Measurements from ENCODE around the gene PAK4.

The PAK4 gene

DNA sequence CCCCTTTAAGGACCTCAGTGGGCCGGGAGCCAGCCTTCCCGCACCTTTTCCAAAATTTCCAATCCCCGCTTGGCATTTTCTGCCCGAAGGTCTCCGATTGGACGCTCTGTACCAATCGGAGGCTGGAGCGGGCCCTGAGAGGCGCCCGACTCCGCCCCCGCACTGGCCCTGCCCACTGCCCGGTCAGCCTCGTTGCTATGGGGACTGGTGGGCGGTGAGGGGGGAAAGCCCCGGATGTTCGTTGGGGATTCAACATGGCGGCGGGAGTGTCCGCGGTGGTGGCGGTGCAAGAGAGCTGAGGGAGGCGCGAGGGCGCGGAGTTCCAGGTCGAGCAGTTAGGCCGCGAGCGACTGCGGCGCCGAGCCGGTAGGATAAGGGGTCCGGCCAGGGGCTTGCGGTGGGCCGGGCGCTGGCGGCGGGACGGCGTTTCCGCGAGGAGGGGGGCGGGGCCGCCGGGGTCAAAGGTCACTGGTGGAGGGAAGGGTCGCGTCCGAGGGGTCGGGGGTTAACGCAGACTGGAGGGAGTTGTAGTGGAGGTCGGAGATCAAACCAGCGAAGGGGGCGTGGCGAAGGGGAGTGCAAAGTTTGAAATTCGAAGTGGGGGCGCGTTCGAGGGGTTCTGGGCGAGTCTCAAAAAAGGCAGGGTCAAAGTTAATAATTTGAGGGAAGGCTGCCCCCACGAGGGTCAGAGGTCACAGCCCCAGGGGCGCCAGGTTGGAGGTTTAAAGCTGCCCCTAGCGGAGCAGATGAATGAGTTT, at the start of gene PAK4:
Gene PAK4 (plus strand): TSS at position 233 of the 758 bp plus-strand sequence. CDS start 43,768 bp downstream, outside the sequence.
- Histone ChIP-seq H3K27me3 (ENCODE audit: control insufficient read depth in 1 of 2, insufficient read depth in 2 of 2, low read length in 2 of 2) (peaks cover 3% of the 10 kb centered on the region in 2 donors), H3K27ac (ENCODE audit: low read length) (peak within 1 kb of the TSS; percentile 60), H3K4me3 (ENCODE audit: low read length in 2 of 2) (peak within 1 kb of the TSS; percentile 72 to 86), H3K36me3 (ENCODE audit: control insufficient read depth in 2 of 2, insufficient read depth in 2 of 2, low read length in 2 of 2) (no peaks in the 10 kb centered on the region), H3K4me1 (ENCODE audit: control insufficient read depth, insufficient read depth, low read length) (peaks cover 44% of the 10 kb centered on the region), H3K9ac (ENCODE audit: low read length in 2 of 2) (peak within 1 kb of the TSS; percentile 71 to 77), H3K9me3 (ENCODE audit: control insufficient read depth in 2 of 2, low read length in 2 of 2) (no peaks in the 10 kb centered on the region)

DNA sequence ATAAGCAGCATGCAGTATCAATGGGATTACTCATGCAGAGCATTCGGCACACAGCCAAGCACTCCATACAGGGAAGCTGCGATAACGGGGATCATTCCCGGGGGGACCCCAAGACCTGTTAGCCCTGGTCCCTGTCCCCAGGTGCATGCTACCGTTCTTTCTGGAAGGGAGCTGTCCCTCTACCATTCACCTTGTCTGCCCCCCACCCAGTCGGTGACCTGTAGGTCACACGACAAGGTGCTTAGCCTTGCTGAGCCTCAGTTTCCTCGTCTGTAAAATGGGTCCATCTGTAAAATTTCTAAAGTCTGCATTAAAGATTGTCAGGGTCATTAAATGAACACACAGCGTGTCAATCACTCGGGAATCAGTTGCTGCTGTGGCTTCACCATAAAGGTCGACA, 48.3 kb upstream of the PAK4 start:
- H3K4me3 ChIP-seq (ENCODE audit: low read length in 2 of 2), result no peak overlapping the region
- no peaks in the 10 kb centered on the region for H3K9me3 ChIP-seq (ENCODE audit: control insufficient read depth in 2 of 2, low read length in 2 of 2)
- H3K36me3 ChIP-seq (ENCODE audit: control insufficient read depth in 2 of 2, insufficient read depth in 2 of 2, low read length in 2 of 2), result no peaks in the 10 kb centered on the region
- no peak overlapping the region for H3K27ac ChIP-seq (ENCODE audit: low read length)
- H3K9ac ChIP-seq (ENCODE audit: low read length in 2 of 2), result no peak overlapping the region
- no peaks in the 10 kb centered on the region for H3K4me1 ChIP-seq (ENCODE audit: control insufficient read depth, insufficient read depth, low read length)
- peaks cover 11 to 12% of the 10 kb centered on the region in 2 donors for H3K27me3 ChIP-seq (ENCODE audit: control insufficient read depth in 1 of 2, insufficient read depth in 2 of 2, low read length in 2 of 2)

DNA sequence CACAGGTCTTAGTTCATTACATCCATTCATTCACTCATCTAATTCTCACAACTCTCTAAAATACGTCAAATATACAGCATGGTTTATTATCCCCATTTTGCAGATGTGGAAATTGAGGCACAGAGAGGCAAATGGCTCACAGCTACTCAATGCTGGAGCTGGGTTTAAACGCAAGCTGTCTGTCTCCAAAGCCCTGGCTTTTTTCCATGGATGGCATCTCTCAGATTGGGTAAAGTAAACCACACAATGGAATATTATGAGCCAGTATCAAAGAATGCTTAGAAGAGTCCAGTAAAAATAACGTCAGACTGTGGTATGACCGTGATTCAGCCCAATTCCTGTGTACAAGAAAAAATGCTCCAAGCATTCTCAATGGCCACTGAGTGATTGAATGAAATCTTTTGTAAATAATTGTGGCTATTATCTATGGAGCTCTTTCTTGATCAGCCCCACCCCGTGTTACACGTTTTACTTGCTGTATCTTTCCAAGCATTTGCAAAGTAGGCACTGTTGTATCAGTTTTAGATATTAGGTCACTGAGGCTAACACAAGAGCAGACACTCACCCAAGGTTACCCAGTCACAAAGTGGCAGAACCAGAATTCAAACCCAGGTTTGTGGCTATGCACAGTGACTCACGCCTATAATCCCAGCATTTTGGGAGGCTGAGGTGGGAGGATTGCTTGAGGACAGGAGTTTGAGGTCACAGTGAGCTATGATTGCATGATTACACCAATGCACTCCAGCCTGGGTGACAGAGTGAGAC, 47.0 kb upstream of the PAK4 start:
- H3K4me3 ChIP-seq (ENCODE audit: low read length in 2 of 2), result no peak overlapping the region
- no peak overlapping the region for H3K27ac ChIP-seq (ENCODE audit: low read length)
- no peaks in the 10 kb centered on the region for H3K36me3 ChIP-seq (ENCODE audit: control insufficient read depth in 2 of 2, insufficient read depth in 2 of 2, low read length in 2 of 2)
- H3K9ac ChIP-seq (ENCODE audit: low read length in 2 of 2), result no peak overlapping the region
- H3K9me3 ChIP-seq (ENCODE audit: control insufficient read depth in 2 of 2, low read length in 2 of 2), result no peaks in the 10 kb centered on the region
- H3K4me1 ChIP-seq (ENCODE audit: control insufficient read depth, insufficient read depth, low read length), result no peaks in the 10 kb centered on the region
- peaks cover 22 to 25% of the 10 kb centered on the region in 2 donors for H3K27me3 ChIP-seq (ENCODE audit: control insufficient read depth in 1 of 2, insufficient read depth in 2 of 2, low read length in 2 of 2)

- Histone ChIP-seq H3K4me3 (ENCODE audit: low read length in 2 of 2) (no peak overlapping the region), H3K27ac (ENCODE audit: low read length) (no peak overlapping the region), H3K27me3 (ENCODE audit: control insufficient read depth in 1 of 2, insufficient read depth in 2 of 2, low read length in 2 of 2) (peaks cover 36 to 40% of the 10 kb centered on the region in 2 donors), H3K9ac (ENCODE audit: low read length in 2 of 2) (no peak overlapping the region), H3K9me3 (ENCODE audit: control insufficient read depth in 2 of 2, low read length in 2 of 2) (no peaks in the 10 kb centered on the region), H3K4me1 (ENCODE audit: control insufficient read depth, insufficient read depth, low read length) (no peaks in the 10 kb centered on the region), H3K36me3 (ENCODE audit: control insufficient read depth in 2 of 2, insufficient read depth in 2 of 2, low read length in 2 of 2) (no peaks in the 10 kb centered on the region)
Observed at GRCh38 chr19:39080431-39080830, 45.2 kb upstream of the PAK4 start.

DNA sequence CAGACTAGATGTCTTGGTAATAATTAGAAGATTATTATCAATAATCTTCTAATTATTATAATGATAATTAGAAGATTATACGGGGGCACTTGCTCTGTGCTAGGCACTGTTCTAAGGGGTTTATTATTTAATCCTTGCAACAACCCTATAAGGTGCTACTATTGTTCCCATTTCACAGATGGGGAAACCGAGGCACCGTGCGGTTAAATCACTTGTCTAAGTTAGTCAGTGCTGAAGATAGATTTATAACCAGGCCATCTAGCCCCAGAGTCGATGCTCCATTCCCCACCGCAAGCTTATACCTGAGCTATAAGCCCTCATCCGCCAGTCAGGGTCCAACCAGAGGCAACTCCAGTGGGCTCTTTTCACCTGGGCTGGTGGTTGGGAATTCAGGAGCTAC, 43.4 kb upstream of the PAK4 start:
- Histone ChIP-seq H3K27me3 (ENCODE audit: control insufficient read depth in 1 of 2, insufficient read depth in 2 of 2, low read length in 2 of 2) (peaks cover 36 to 44% of the 10 kb centered on the region in 2 donors), H3K4me3 (ENCODE audit: low read length in 2 of 2) (no peak overlapping the region), H3K36me3 (ENCODE audit: control insufficient read depth in 2 of 2, insufficient read depth in 2 of 2, low read length in 2 of 2) (no peaks in the 10 kb centered on the region), H3K9ac (ENCODE audit: low read length in 2 of 2) (no peak overlapping the region), H3K9me3 (ENCODE audit: control insufficient read depth in 2 of 2, low read length in 2 of 2) (no peaks in the 10 kb centered on the region), H3K4me1 (ENCODE audit: control insufficient read depth, insufficient read depth, low read length) (no peaks in the 10 kb centered on the region), H3K27ac (ENCODE audit: low read length) (no peak overlapping the region)

- no peaks in the 10 kb centered on the region for H3K4me1 ChIP-seq (ENCODE audit: control insufficient read depth, insufficient read depth, low read length)
- H3K27ac ChIP-seq (ENCODE audit: low read length), result no peak overlapping the region
- H3K9ac ChIP-seq (ENCODE audit: low read length in 2 of 2), result no peak overlapping the region
- no peaks in the 10 kb centered on the region for H3K9me3 ChIP-seq (ENCODE audit: control insufficient read depth in 2 of 2, low read length in 2 of 2)
- no peak overlapping the region for H3K4me3 ChIP-seq (ENCODE audit: low read length in 2 of 2)
- H3K36me3 ChIP-seq (ENCODE audit: control insufficient read depth in 2 of 2, insufficient read depth in 2 of 2, low read length in 2 of 2), result no peaks in the 10 kb centered on the region
- peaks cover 39 to 40% of the 10 kb centered on the region in 2 donors for H3K27me3 ChIP-seq (ENCODE audit: control insufficient read depth in 1 of 2, insufficient read depth in 2 of 2, low read length in 2 of 2)
Observed at GRCh38 chr19:39082745-39083598, 42.6 kb upstream of the PAK4 start.

GRCh38 chr19:39083599-39083982, 42.0 kb upstream of the PAK4 start:
- Histone ChIP-seq H3K9ac (ENCODE audit: low read length in 2 of 2) (no peak overlapping the region), H3K27me3 (ENCODE audit: control insufficient read depth in 1 of 2, insufficient read depth in 2 of 2, low read length in 2 of 2) (peaks cover 41 to 45% of the 10 kb centered on the region in 2 donors), H3K4me3 (ENCODE audit: low read length in 2 of 2) (no peak overlapping the region), H3K27ac (ENCODE audit: low read length) (no peak overlapping the region), H3K36me3 (ENCODE audit: control insufficient read depth in 2 of 2, insufficient read depth in 2 of 2, low read length in 2 of 2) (no peaks in the 10 kb centered on the region), H3K4me1 (ENCODE audit: control insufficient read depth, insufficient read depth, low read length) (no peaks in the 10 kb centered on the region), H3K9me3 (ENCODE audit: control insufficient read depth in 2 of 2, low read length in 2 of 2) (peaks cover 0 to 2% of the 10 kb centered on the region in 2 donors)

DNA sequence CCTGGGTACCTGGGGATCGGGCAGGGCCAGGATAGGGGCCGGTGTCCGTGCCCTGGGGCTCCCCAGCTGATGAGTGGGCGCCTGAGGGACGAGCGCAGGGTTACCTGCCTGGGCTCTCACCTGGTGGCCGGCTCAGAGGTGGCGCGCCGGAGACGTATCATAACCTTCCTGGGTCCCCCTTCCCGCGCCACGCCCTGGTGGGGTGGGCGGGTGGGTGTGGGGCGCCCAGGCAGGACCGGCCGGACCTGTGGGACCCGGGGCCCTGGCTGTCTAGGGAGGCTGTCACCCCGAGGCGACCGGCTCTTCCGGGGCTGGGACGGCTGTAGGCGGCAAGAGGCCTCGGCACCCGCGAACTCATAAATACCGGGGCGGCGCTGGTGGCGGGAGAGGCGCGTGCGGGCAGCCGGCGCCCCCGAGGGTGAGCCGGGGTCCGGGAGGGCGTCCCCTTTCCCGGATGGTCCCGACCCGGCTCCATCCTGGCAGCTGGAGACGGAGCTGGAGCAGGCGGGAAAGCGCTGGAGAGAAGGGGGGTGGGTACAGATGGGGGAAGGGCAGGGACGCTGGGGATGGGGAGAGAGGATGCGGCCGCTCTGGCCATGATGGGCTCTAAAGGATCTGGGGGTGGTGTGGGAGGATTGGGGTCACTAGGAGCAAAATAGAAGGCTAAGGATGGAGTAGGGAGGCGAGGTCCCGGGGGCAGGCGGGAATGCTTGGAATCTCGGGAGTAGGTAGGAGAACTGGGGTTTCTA, 41.4 kb upstream of the PAK4 start, which contains the start of gene ACP7:
Gene ACP7 (plus strand): TSS at position 386 of the 749 bp plus-strand sequence. CDS start 902 bp downstream, outside the sequence.
- H3K9ac ChIP-seq (ENCODE audit: low read length in 2 of 2), result no peak within 1 kb of the TSS
- no peak within 1 kb of the TSS for H3K27ac ChIP-seq (ENCODE audit: low read length)
- no peaks in the 10 kb centered on the region for H3K4me1 ChIP-seq (ENCODE audit: control insufficient read depth, insufficient read depth, low read length)
- no peaks in the 10 kb centered on the region for H3K36me3 ChIP-seq (ENCODE audit: control insufficient read depth in 2 of 2, insufficient read depth in 2 of 2, low read length in 2 of 2)
- peaks cover 40 to 45% of the 10 kb centered on the region in 2 donors for H3K27me3 ChIP-seq (ENCODE audit: control insufficient read depth in 1 of 2, insufficient read depth in 2 of 2, low read length in 2 of 2)
- no peak within 1 kb of the TSS for H3K4me3 ChIP-seq (ENCODE audit: low read length in 2 of 2)
- peaks cover 0 to 2% of the 10 kb centered on the region in 2 donors for H3K9me3 ChIP-seq (ENCODE audit: control insufficient read depth in 2 of 2, low read length in 2 of 2)

DNA sequence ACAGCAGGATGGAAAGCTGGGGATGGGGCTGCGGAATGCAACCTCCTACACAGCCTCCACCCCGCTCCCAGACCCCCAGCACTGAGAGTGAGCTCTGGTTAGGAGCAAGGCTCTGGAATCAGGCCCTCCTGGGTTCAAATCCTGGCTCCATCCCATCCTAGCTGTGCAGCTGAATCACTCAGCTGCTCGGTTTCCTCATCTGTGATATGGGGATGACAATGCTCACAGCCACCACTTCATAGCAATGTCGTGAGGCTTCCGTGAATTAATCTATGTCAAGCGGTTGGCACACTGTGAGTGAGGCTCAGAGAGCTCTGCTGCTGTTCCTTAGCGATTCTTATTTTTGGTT, 40.9 kb upstream of the PAK4 start:
- no peak overlapping the region for H3K9ac ChIP-seq (ENCODE audit: low read length in 2 of 2)
- H3K4me1 ChIP-seq (ENCODE audit: control insufficient read depth, insufficient read depth, low read length), result no peaks in the 10 kb centered on the region
- no peak overlapping the region for H3K27ac ChIP-seq (ENCODE audit: low read length)
- H3K4me3 ChIP-seq (ENCODE audit: low read length in 2 of 2), result no peak overlapping the region
- H3K9me3 ChIP-seq (ENCODE audit: control insufficient read depth in 2 of 2, low read length in 2 of 2), result peaks cover 0 to 2% of the 10 kb centered on the region in 2 donors
- H3K36me3 ChIP-seq (ENCODE audit: control insufficient read depth in 2 of 2, insufficient read depth in 2 of 2, low read length in 2 of 2), result no peaks in the 10 kb centered on the region
- H3K27me3 ChIP-seq (ENCODE audit: control insufficient read depth in 1 of 2, insufficient read depth in 2 of 2, low read length in 2 of 2), result peaks cover 40 to 45% of the 10 kb centered on the region in 2 donors

DNA sequence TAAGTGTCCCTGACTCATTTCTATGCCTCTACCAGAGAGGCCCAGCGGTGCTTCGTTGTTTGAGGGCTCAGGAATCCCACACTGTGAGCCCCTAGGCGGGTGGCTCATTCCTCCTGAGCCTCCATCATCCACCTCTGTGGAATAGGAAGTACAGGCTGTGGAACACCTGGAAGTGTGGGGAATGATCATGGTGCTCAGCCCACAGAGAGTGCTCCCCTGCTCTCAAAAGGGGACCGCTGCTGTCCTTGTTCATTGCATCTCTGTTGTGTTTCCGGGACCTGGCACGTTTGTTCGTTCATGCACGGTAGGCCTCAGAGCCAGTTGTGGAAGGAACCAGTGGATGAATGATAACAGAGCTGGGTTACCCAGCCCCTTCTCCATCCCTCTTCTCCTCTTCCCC, 40.2 kb upstream of the PAK4 start:
- Histone ChIP-seq H3K27me3 (ENCODE audit: control insufficient read depth in 1 of 2, insufficient read depth in 2 of 2, low read length in 2 of 2) (peaks cover 40 to 45% of the 10 kb centered on the region in 2 donors), H3K36me3 (ENCODE audit: control insufficient read depth in 2 of 2, insufficient read depth in 2 of 2, low read length in 2 of 2) (no peaks in the 10 kb centered on the region), H3K9me3 (ENCODE audit: control insufficient read depth in 2 of 2, low read length in 2 of 2) (peaks cover 0 to 2% of the 10 kb centered on the region in 2 donors), H3K27ac (ENCODE audit: low read length) (no peak overlapping the region), H3K9ac (ENCODE audit: low read length in 2 of 2) (no peak overlapping the region), H3K4me3 (ENCODE audit: low read length in 2 of 2) (no peak overlapping the region), H3K4me1 (ENCODE audit: control insufficient read depth, insufficient read depth, low read length) (no peaks in the 10 kb centered on the region)

All from stomach smooth muscle (tissue), 2 donors.